Astrocyte of the cerebellum (primary cell): ENCODE measurements around the gene RANBP3L.

Experiments
- DNase-seq: peaks from one replicate; pipeline ENCODE4 v3.0.0-alpha.2; 2011; ENCODE audit warnings: low read depth
- H3K4me3 ChIP-seq: 2 replicates; pipeline ENCODE4 v1.5.1; 2011; ENCODE audit warnings: mild to moderate bottlenecking, low read depth, low read length, moderate library complexity
- CTCF ChIP-seq: IDR thresholded peaks from 2 replicates; pipeline ENCODE4 v1.5.1; 2012; ENCODE audit warnings: low read length, low read depth, moderate library complexity, mild to moderate bottlenecking; ENCODE audit errors: missing control alignments
- in situ Hi-C: cut with HindIII; loops from 2 replicates; pipeline ENCODE4 v1.10.0; 2017; ENCODE audit warnings: low sequenced_read_pairs

RANBP3L gene

GRCh38 chr5:36273809-36274526, 27.7 kb downstream of the RANBP3L start:
- TF ChIP-seq CTCF, result no peak
- no peak overlapping the region for H3K4me3 ChIP-seq
- in situ Hi-C loops, result no loop called here
- no peak for DNase-seq

- H3K4me3 ChIP-seq, result no peak overlapping the region
- TF ChIP-seq CTCF, result no peak
- in situ Hi-C loops, result no loop called here
- DNase-seq, result no peak
These were observed 29.5 kb downstream of the RANBP3L start for GRCh38 chr5:36272136-36272690.

- no peak for TF ChIP-seq CTCF
- in situ Hi-C loops, result no loop called here
- DNase-seq, result no peak
These were observed 30.7 kb downstream of the RANBP3L start for GRCh38 chr5:36270876-36271575.

GRCh38 chr5:36270175-36270574, 31.5 kb downstream of the RANBP3L start:
- in situ Hi-C loops, result no loop called here
- no peak for TF ChIP-seq CTCF
- H3K4me3 ChIP-seq, result no peak overlapping the region
- DNase-seq, result no peak

More at GRCh38 chr5:36270876-36271575, 30.7 kb downstream of the RANBP3L start:
- H3K4me3 ChIP-seq, result no peak overlapping the region

GRCh38 chr5:36269478-36269877, 32.2 kb downstream of the RANBP3L start:
- no peak overlapping the region for H3K4me3 ChIP-seq
- TF ChIP-seq CTCF, result no peak
- no peak for DNase-seq
- in situ Hi-C loops, result loop anchor here (10.0 kb wide), 1 partner anchor 95 kb away; no protein-coding TSS in a partner anchor

- no peak overlapping the region for H3K4me3 ChIP-seq
- TF ChIP-seq CTCF, result no peak
- in situ Hi-C loops, result loop anchor here (10.0 kb wide), 1 partner anchor 97 kb away; no protein-coding TSS in a partner anchor
- DNase-seq, result no peak
These were observed 33.8 kb downstream of the RANBP3L start for GRCh38 chr5:36267905-36268304.
